ENCODE results near the gene MMAB.

Gene MMAB

DNA sequence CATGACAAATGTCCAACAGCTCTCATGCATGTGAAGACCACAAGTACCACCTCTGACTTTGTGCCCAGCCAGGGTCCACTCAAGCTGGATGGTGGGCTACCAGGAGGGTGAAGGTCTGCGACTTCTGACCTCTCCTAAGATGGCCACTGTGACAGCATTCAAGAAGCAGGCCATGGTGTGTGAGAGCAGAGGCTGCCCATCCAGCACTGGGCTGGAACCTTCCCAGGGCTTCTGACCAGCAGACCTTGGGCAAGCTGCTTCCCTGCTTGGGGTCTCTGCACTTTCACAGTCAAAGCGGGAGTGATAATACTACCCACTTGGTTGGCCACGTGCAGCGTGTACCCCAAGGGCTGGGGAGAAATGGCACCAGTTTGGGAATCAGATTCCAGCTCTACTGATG lies 10.4 kb downstream of the MMAB start:
- H3K27me3 ChIP-seq (ENCODE audit: control insufficient read depth, insufficient read depth, low read length, poor library complexity, severe bottlenecking): no peaks in the 10 kb centered on the region
- WGBS, 2 experiments: 94 to 95% methylated on average over 4 of the region's 4 CpGs
- H3K36me3 ChIP-seq (ENCODE audit: control insufficient read depth, insufficient read depth, low read length): no peaks in the 10 kb centered on the region
- no peaks in the 10 kb centered on the region for H3K4me1 ChIP-seq (ENCODE audit: control insufficient read depth, insufficient read depth, low read length)
- no peak overlapping the region for H3K27ac ChIP-seq (ENCODE audit: insufficient read depth, low read depth, low read length, poor library complexity, severe bottlenecking)
- no peaks in the 10 kb centered on the region for H3K9me3 ChIP-seq (ENCODE audit: control insufficient read depth, low read length)
- H3K4me3 ChIP-seq (ENCODE audit: insufficient read depth, low read depth, low read length): no peak overlapping the region

DNA sequence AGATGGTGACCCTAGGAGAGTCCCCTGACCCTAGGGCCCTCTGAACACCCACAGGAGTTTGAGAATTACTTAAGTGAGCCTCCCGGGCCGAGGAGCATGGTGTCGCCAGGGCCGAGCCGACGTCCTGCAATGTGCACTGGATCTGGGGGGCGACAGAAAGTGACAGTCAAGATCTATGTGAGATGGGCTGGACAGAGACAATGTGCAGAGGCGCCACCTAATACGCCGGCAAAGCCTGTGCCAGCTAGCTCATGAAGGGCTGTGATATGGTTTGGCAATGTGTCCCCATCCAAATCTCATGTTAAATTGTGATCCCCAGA lies 11.6 kb downstream of the MMAB start:
- H3K4me1 ChIP-seq (ENCODE audit: control insufficient read depth, insufficient read depth, low read length): no peaks in the 10 kb centered on the region
- no peak overlapping the region for H3K27ac ChIP-seq (ENCODE audit: insufficient read depth, low read depth, low read length, poor library complexity, severe bottlenecking)
- H3K36me3 ChIP-seq (ENCODE audit: control insufficient read depth, insufficient read depth, low read length): no peaks in the 10 kb centered on the region
- H3K9me3 ChIP-seq (ENCODE audit: control insufficient read depth, low read length): no peaks in the 10 kb centered on the region
- WGBS, 2 experiments: 96 to 97% methylated on average over 10 of the region's 10 CpGs
- no peaks in the 10 kb centered on the region for H3K27me3 ChIP-seq (ENCODE audit: control insufficient read depth, insufficient read depth, low read length, poor library complexity, severe bottlenecking)
- H3K4me3 ChIP-seq (ENCODE audit: insufficient read depth, low read depth, low read length): no peak overlapping the region

DNA sequence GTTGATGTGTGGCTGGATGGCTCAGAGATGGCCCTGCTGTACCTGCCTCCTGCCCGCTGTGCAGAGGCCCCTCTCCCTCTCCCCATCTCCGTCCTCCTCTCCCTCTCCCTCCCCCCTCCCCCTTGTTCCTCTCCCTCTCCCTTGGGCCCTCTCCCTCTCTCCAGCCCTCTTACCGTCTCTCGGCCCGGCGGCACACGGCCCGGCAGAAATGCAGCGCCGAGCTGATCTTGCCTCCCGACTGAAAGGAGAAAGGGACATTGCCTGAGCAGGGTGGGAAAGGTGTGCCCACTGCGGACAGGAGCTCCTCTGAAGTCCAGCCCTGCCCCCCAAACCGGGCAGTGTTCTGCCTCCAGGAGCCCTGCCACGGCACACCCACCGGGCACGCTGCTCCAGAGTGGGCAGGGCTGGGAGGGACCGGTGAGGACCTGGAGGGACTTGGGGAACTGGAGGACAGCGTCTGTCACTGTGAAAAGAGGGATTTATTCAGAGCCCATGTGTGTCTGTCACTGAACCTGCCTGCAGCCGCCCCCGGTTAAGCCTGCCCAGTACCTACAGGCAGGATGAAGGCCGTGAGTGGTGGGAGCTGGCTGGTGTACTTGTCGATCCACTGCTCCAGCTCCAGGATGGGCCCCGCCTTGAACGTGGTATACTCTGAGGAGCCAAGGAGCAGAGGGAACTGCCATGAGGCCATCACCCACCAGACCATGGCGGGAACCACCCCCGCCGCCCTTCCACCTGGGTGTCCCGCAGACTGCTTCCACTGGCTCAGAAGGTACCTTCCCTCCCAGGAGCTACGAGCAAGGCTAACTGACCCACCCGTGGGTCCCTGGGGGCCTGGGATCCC lies 12.2 kb downstream of the MMAB start:
- Histone ChIP-seq H3K9me3 (ENCODE audit: control insufficient read depth, low read length) (no peaks in the 10 kb centered on the region), H3K27ac (ENCODE audit: insufficient read depth, low read depth, low read length, poor library complexity, severe bottlenecking) (no peak overlapping the region), H3K27me3 (ENCODE audit: control insufficient read depth, insufficient read depth, low read length, poor library complexity, severe bottlenecking) (no peaks in the 10 kb centered on the region), H3K4me3 (ENCODE audit: insufficient read depth, low read depth, low read length) (no peak overlapping the region), H3K4me1 (ENCODE audit: control insufficient read depth, insufficient read depth, low read length) (no peaks in the 10 kb centered on the region), H3K36me3 (ENCODE audit: control insufficient read depth, insufficient read depth, low read length) (no peaks in the 10 kb centered on the region)
- 87 to 91% methylated on average over 30 of the region's 30 CpGs for WGBS, 2 experiments

DNA sequence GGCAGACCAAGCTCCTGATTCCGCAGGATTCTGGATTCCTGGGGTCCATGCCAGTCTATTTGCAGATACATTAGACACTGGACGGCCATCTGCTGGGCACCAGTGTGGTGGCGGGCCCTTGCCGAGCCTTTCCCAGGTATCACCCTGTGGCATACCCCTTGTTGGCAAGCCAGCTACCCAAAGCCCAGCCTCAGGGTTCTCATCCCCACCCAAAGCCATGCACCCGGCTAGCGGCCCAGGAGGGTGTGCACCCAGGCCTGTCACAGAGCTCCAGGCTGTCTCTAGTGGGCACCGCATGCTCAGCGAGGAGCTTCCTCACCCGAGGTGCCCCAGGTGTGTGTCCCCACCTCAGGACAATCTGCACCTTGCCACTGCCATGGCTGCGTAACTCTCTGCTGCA lies 13.7 kb downstream of the MMAB start:
- Histone ChIP-seq H3K4me3 (ENCODE audit: insufficient read depth, low read depth, low read length) (no peak overlapping the region), H3K36me3 (ENCODE audit: control insufficient read depth, insufficient read depth, low read length) (no peaks in the 10 kb centered on the region), H3K9me3 (ENCODE audit: control insufficient read depth, low read length) (no peaks in the 10 kb centered on the region), H3K27me3 (ENCODE audit: control insufficient read depth, insufficient read depth, low read length, poor library complexity, severe bottlenecking) (no peaks in the 10 kb centered on the region), H3K27ac (ENCODE audit: insufficient read depth, low read depth, low read length, poor library complexity, severe bottlenecking) (no peak overlapping the region), H3K4me1 (ENCODE audit: control insufficient read depth, insufficient read depth, low read length) (no peaks in the 10 kb centered on the region)
- WGBS, 2 experiments: 94 to 95% methylated on average over 10 of the region's 10 CpGs

DNA sequence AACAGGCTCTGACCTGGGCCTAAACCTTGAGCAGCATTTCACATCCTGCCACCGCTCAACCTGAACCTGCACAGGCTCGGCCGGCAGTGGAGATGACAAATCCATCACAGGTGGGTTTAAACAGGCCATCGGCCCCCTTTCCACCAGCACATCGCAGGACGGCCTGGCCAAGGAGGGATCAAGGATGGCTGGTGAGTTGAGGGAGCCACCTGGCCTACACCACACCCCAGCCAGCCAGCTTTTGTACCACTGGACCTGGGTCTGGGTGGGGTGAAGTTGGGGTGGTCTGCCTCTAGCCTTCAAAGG lies 14.2 kb downstream of the MMAB start:
- H3K27me3 ChIP-seq (ENCODE audit: control insufficient read depth, insufficient read depth, low read length, poor library complexity, severe bottlenecking): no peaks in the 10 kb centered on the region
- H3K36me3 ChIP-seq (ENCODE audit: control insufficient read depth, insufficient read depth, low read length): no peaks in the 10 kb centered on the region
- H3K9me3 ChIP-seq (ENCODE audit: control insufficient read depth, low read length): no peaks in the 10 kb centered on the region
- H3K4me1 ChIP-seq (ENCODE audit: control insufficient read depth, insufficient read depth, low read length): no peaks in the 10 kb centered on the region
- no peak overlapping the region for H3K27ac ChIP-seq (ENCODE audit: insufficient read depth, low read depth, low read length, poor library complexity, severe bottlenecking)
- WGBS, 2 experiments: 92 to 95% methylated on average over 6 of the region's 6 CpGs
- H3K4me3 ChIP-seq (ENCODE audit: insufficient read depth, low read depth, low read length): no peak overlapping the region

DNA sequence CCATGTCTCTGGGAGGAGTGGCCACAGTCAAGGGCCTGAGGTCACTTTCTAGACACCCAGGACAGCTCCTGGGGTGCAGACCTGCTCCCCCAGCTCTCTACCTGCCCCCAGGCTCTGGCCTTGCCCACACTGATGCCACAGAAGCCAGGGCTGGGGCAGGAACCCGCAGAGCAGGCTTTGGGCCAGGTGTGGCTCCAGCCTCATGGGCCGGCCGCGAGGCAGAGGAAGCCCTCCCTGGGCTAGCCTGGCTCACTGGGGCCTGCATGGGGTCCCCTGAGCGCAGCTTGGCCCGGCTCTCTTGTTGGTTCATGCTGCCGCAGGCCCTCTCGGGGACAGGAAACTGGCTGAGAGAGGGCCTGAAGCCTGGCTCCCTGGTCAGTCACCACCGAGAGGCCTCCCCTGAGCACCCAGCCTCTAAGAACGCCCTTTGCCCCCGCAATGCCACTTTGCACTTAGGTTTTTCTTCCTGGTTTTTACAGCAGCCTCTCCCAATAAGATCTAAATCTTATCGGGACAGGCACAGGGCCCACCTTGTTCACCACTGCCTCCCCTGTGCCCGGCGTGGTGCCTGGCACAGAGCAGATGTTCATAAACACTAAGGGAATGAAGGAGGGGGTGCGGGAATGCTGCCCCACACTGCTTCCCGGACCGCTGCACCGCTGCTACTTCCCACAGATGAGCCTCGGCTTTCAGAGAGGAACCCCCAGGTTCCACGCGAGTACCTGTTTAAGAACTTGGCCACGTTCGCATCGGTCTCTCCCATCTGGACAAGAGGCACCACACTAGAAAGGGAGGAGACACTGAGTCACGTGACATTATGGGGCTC lies 14.7 kb downstream of the MMAB start:
- H3K9me3 ChIP-seq (ENCODE audit: control insufficient read depth, low read length): no peaks in the 10 kb centered on the region
- WGBS, 2 experiments: 91 to 92% methylated on average over 25 of the region's 25 CpGs
- H3K4me1 ChIP-seq (ENCODE audit: control insufficient read depth, insufficient read depth, low read length): no peaks in the 10 kb centered on the region
- H3K27me3 ChIP-seq (ENCODE audit: control insufficient read depth, insufficient read depth, low read length, poor library complexity, severe bottlenecking): no peaks in the 10 kb centered on the region
- no peaks in the 10 kb centered on the region for H3K36me3 ChIP-seq (ENCODE audit: control insufficient read depth, insufficient read depth, low read length)
- H3K27ac ChIP-seq (ENCODE audit: insufficient read depth, low read depth, low read length, poor library complexity, severe bottlenecking): no peak overlapping the region
- no peak overlapping the region for H3K4me3 ChIP-seq (ENCODE audit: insufficient read depth, low read depth, low read length)

DNA sequence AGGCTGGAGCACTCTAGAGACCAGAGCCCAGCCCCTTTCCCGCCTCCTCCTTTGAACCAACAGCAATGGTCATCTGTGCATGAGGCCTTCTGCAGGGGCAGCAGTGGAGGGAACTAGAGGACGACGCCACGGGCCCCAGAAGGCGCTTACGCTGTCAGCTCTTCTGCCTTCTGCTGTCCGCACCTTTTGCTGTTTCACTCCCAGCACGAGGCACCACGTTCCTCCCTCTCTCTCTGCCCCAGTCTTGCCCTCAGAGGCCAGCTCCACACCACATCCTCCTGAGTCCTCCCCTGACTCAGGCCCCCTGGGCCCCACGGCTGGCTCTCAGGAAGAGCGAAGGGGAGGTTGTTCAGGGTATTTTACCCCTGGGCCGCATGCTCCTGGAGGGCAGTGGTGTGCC lies 15.5 kb downstream of the MMAB start:
- H3K4me1 ChIP-seq (ENCODE audit: control insufficient read depth, insufficient read depth, low read length): no peaks in the 10 kb centered on the region
- no peaks in the 10 kb centered on the region for H3K9me3 ChIP-seq (ENCODE audit: control insufficient read depth, low read length)
- no peaks in the 10 kb centered on the region for H3K36me3 ChIP-seq (ENCODE audit: control insufficient read depth, insufficient read depth, low read length)
- no peak overlapping the region for H3K4me3 ChIP-seq (ENCODE audit: insufficient read depth, low read depth, low read length)
- H3K27ac ChIP-seq (ENCODE audit: insufficient read depth, low read depth, low read length, poor library complexity, severe bottlenecking): no peak overlapping the region
- 92 to 93% methylated on average over 12 of the region's 12 CpGs for WGBS, 2 experiments
- H3K27me3 ChIP-seq (ENCODE audit: control insufficient read depth, insufficient read depth, low read length, poor library complexity, severe bottlenecking): no peaks in the 10 kb centered on the region

DNA sequence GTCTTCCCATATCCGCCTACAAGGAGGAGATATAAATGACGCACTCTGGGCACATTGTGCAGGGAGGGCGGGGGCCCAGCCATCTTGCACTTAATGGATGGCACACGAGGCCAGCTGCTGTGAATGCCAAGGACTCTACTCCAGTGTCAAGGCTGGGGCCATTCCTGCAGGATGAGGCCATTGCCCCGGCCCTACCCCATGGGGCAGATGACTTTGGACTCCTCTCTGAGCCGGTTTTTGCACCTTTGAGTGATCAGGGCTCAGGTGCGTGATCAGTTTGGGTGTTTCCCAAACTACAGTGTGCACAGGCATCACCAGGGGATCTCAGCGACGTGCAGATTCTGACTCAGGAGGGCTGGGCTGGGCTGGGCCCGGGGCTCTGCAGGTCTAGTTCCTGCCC lies 16.1 kb downstream of the MMAB start:
- Histone ChIP-seq H3K27me3 (ENCODE audit: control insufficient read depth, insufficient read depth, low read length, poor library complexity, severe bottlenecking) (no peaks in the 10 kb centered on the region), H3K4me1 (ENCODE audit: control insufficient read depth, insufficient read depth, low read length) (no peaks in the 10 kb centered on the region), H3K27ac (ENCODE audit: insufficient read depth, low read depth, low read length, poor library complexity, severe bottlenecking) (no peak overlapping the region), H3K4me3 (ENCODE audit: insufficient read depth, low read depth, low read length) (no peak overlapping the region), H3K36me3 (ENCODE audit: control insufficient read depth, insufficient read depth, low read length) (no peaks in the 10 kb centered on the region), H3K9me3 (ENCODE audit: control insufficient read depth, low read length) (no peaks in the 10 kb centered on the region)
- WGBS, 2 experiments: 95% methylated on average over 10 of the region's 10 CpGs

DNA sequence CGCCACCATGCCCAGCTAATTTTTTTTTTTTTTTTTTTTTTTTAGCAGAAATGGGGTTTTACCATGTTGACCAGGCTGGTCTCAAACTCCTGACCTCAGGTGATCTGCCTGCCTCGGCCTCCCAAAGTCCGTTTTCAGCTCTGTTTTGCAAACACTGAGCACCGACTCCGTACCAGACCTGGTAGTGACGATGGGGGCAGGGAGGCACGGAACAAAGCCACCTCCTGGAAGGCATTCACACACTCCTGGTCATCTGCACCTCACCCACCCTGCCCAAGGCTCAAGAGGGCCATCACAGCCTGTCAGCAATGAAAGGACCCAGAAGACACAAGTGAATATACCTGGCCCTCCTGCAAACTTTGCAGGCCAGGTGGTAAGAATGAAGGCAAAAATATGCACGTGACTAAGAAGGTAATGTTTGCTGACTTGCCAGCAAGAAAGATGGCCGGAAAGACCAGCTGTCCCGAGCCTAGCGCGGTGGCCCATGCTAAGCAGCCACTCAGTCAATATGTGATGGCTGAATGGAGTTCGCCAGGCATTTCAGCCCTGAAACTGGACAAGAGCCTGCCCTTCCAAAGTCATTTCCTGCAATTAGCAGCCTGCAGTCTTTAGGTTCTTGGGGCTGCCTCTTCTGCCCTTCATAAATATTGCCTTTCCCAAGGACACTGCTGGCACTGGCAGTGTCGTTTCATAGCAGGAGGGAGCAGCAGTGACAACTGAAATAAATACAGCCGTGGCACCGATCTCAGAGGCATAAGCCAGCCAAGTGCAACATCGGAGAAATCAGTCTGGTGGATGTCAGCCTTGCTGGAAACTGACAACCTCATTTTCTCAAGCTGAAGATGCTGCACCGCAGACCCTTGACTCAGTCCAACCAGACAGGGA lies 17.6 kb downstream of the MMAB start:
- 85 to 89% methylated on average over 17 to 18 of the region's 18 CpGs for WGBS, 2 experiments
- H3K4me1 ChIP-seq (ENCODE audit: control insufficient read depth, insufficient read depth, low read length): no peaks in the 10 kb centered on the region
- H3K36me3 ChIP-seq (ENCODE audit: control insufficient read depth, insufficient read depth, low read length): no peaks in the 10 kb centered on the region
- no peaks in the 10 kb centered on the region for H3K27me3 ChIP-seq (ENCODE audit: control insufficient read depth, insufficient read depth, low read length, poor library complexity, severe bottlenecking)
- H3K9me3 ChIP-seq (ENCODE audit: control insufficient read depth, low read length): no peaks in the 10 kb centered on the region
- H3K4me3 ChIP-seq (ENCODE audit: insufficient read depth, low read depth, low read length): no peak overlapping the region
- H3K27ac ChIP-seq (ENCODE audit: insufficient read depth, low read depth, low read length, poor library complexity, severe bottlenecking): no peak overlapping the region

DNA sequence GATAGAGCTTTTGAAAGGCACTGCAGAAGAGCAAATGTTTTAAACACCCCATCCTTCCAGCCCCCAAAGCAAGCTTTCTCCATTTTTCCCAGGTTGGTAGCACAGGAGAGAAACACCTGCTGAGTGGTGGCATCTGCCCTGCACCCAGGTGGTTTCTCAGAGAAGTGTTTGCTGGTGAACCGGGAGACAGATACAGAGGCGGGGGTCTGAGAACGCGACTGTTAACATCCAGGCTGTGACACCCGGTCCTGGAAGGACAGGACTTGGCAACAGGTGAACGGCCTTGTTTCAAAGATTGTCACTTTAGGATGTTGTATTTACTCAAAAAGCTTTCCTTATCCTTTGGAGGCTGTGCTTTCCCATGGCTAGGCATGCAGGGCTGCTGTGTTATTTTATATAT lies 18.5 kb downstream of the MMAB start:
- WGBS, 2 experiments: 87 to 92% methylated on average over 6 of the region's 6 CpGs
- Histone ChIP-seq H3K36me3 (ENCODE audit: control insufficient read depth, insufficient read depth, low read length) (no peaks in the 10 kb centered on the region), H3K4me1 (ENCODE audit: control insufficient read depth, insufficient read depth, low read length) (no peaks in the 10 kb centered on the region), H3K4me3 (ENCODE audit: insufficient read depth, low read depth, low read length) (no peak overlapping the region), H3K9me3 (ENCODE audit: control insufficient read depth, low read length) (no peaks in the 10 kb centered on the region), H3K27ac (ENCODE audit: insufficient read depth, low read depth, low read length, poor library complexity, severe bottlenecking) (no peak overlapping the region), H3K27me3 (ENCODE audit: control insufficient read depth, insufficient read depth, low read length, poor library complexity, severe bottlenecking) (no peaks in the 10 kb centered on the region)
